Spleen (tissue), 13 donors: ENCODE results near the gene IFT88. TPM values are rescaled to one million over a fixed set of nuclear protein-coding genes. Genes with fewer than 3 reads are reported as not detected.
A peak's percentile ranks its signal among the peaks of the same experiment; 100 is the strongest.

Source experiments
- DNase-seq: peaks from one replicate; pipeline ENCODE4 v3.0.0-alpha.2; 2020
- H3K27ac ChIP-seq, 8 donors: fragments of 200-600 bp; sonication (generic) in 7 of 8; 1 replicate in 4 of 8; 2 replicates in 4 of 8; pipeline versions ENCODE4 v1.5.0 to v1.8.0; 2016 to 2021; ENCODE audit warnings: inconsistent platforms in 4 of 8, mild to moderate bottlenecking in 4 of 8, moderate library complexity in 1 of 8
- H3K27me3 ChIP-seq, 7 donors: fragments of 200-600 bp; sonication (generic) in 6 of 7; replicated peaks in 1 of 7; 1 replicate in 4 of 7; 2 replicates in 3 of 7; pipeline versions ENCODE4 v1.5.0 to v1.8.0; 2016 to 2021; ENCODE audit warnings: inconsistent platforms in 3 of 7, mild to moderate bottlenecking in 1 of 7
- H3K36me3 ChIP-seq, 6 donors: fragments of 200-600 bp; sonication (generic) in 5 of 6; 1 replicate in 4 of 6; 2 replicates in 2 of 6; pipeline versions ENCODE4 v1.5.0 to v1.8.0; 2016 to 2021; ENCODE audit warnings: inconsistent platforms in 2 of 6
- H3K4me1 ChIP-seq, 6 donors: fragments of 200-600 bp; sonication (generic) in 5 of 6; 1 replicate in 3 of 6; 2 replicates in 3 of 6; pipeline versions ENCODE4 v1.5.0 to v1.8.0; 2016 to 2021; ENCODE audit warnings: inconsistent platforms in 3 of 6
- H3K4me3 ChIP-seq, 8 donors: fragments of 200-600 bp; sonication (generic) in 7 of 8; 1 replicate in 4 of 8; 2 replicates in 4 of 8; pipeline versions ENCODE4 v1.5.0 to v1.8.0; 2016 to 2021; ENCODE audit warnings: inconsistent platforms in 4 of 8, mild to moderate bottlenecking in 4 of 8, moderate library complexity in 2 of 8
- H3K9me3 ChIP-seq, 8 donors: fragments of 200-600 bp; sonication (generic) in 7 of 8; 1 replicate in 4 of 8; 2 replicates in 4 of 8; pipeline versions ENCODE4 v1.5.0 to v1.8.0; 2016 to 2021; ENCODE audit warnings: inconsistent platforms in 4 of 8
- POLR2A ChIP-seq, 3 donors: fragments of 450-650 bp; IDR thresholded peaks; one replicate each; pipeline ENCODE4 v1.5.1; 2017; ENCODE audit warnings: antibody characterized with exemption in 3 of 3, mild to moderate bottlenecking in 1 of 3
- POLR2AphosphoS5 ChIP-seq, 3 donors: sonication (generic); formaldehyde crosslinking; IDR thresholded peaks; one replicate each; pipeline ENCODE4 v1.5.1; 2017; ENCODE audit warnings: antibody characterized with exemption in 3 of 3
- WGBS, 5 donors: extraction: QIAGEN DNeasy Blood & Tissue Kit in 3 of 5; methylation state at CpG; one replicate each; pipeline versions ENCODE4 v1.1.5 to v1.1.7; 2013 to 2018; 5-methylcytosine and 5-hydroxymethylcytosine counted together
- intact Hi-C: fragments of 100-400 bp; cut with DNase I; formaldehyde crosslinking; loops from one replicate; pipeline ENCODE4 v1.15.0; 2023; ENCODE audit warnings: low total_unique reads
- long read RNA-seq, 2 donors: transcript quantifications; one replicate each; lab custom pipeline, GENCODE V29; 2026
- polyA plus RNA-seq, 3 donors: library from polyadenylated mRNA; stranded (reverse); fragments of 200-250 nt; gene quantifications; one replicate each; pipeline ENCODE4 v1.2.1, GENCODE V29; 2013
- total RNA-seq, 7 donors: library from RNA; depleted of rRNA in 3 of 7; stranded (reverse); fragments of >200 nt in 3 of 7; fragmentation: NEBNext Ultra II Directional in 4 of 7; extraction: Animal tissue kit (Norgen Biotek cat#: 25700) in 4 of 7; gene quantifications; one replicate each; pipeline versions ENCODE4 v1.1.0 to v1.2.1, GENCODE V29; 2016 to 2021
- TF ChIP-seq, protein P1 (sequence below), 11 experiments: fragments of 200-600 bp in 7 of 11; fragments of 450-650 bp in 4 of 11; sonication (generic) in 4 of 11; IDR thresholded peaks in 8 of 11; conservative IDR thresholded peaks in 3 of 11; 1 replicate in 7 of 11; 2 replicates in 4 of 11; pipeline versions ENCODE4 v1.4.0 to v1.8.0; 2016 to 2021; ENCODE audit warnings: antibody characterized with exemption in 11 of 11, inconsistent platforms in 4 of 11, mild to moderate bottlenecking in 1 of 11
- donor health status: healthy with polysubstance abuse.
- donor health status: DM: no; HTN: no; CAD: no; lungs with moderate emphysema.
- donor health status: DM: no; HTN: no; CAD: no.
- donor health status: Bipolar disorder and iron deficiency.
- donor health status: healthy.
- donor health status: DM: no; HTN: no; CAD: no.
- donor health status: DM: yes; HTN: yes; CAD: no.

Gene IFT88
- total RNA-seq (10 to 100 TPM in 6 of 7 donors, 1 to 10 TPM in 1; 8.8 to 25.5 (median 17.3) TPM), polyA plus RNA-seq (1 to 10 TPM; 7.7 to 9.2 (median 8.3) TPM)
- long read RNA-seq, donor 1, result 0 reads
- long read RNA-seq, donor 2, partial matches to known transcripts, result 0 of 2 reads
- long read RNA-seq, donor 2, other reads (novel, unspliced or antisense), result 0 of 2 reads

GRCh38 chr13:20566898-20567874 is at the start of gene IFT88:
Gene IFT88 (plus strand): TSS chr13:20567157. CDS start chr13:20574386, 7,229 bp downstream.
- Histone ChIP-seq H3K4me1 (peaks cover 0 to 21% (median 17%) of the 10 kb centered on the region in 6 donors), H3K27me3 (no peaks in the 10 kb centered on the region), H3K4me3 (peak within 1 kb of the TSS; percentile 70 to 96 (median 86)), H3K9me3 (peaks cover 0 to 16% (median 12%) of the 10 kb centered on the region in 8 donors), H3K36me3 (no peaks in the 10 kb centered on the region), H3K27ac (peak within 1 kb of the TSS; percentile 67 to 93 (median 91))
- WGBS, 5 donors, result 1 to 2% (median 1%) methylated on average over 34 to 74 of the region's 74 CpGs
- peak; percentile 97 for DNase-seq
- TF ChIP-seq, protein P1, sequence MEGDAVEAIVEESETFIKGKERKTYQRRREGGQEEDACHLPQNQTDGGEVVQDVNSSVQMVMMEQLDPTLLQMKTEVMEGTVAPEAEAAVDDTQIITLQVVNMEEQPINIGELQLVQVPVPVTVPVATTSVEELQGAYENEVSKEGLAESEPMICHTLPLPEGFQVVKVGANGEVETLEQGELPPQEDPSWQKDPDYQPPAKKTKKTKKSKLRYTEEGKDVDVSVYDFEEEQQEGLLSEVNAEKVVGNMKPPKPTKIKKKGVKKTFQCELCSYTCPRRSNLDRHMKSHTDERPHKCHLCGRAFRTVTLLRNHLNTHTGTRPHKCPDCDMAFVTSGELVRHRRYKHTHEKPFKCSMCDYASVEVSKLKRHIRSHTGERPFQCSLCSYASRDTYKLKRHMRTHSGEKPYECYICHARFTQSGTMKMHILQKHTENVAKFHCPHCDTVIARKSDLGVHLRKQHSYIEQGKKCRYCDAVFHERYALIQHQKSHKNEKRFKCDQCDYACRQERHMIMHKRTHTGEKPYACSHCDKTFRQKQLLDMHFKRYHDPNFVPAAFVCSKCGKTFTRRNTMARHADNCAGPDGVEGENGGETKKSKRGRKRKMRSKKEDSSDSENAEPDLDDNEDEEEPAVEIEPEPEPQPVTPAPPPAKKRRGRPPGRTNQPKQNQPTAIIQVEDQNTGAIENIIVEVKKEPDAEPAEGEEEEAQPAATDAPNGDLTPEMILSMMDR (IDR thresholded peaks at IDR 0.05 in 8 of 11, conservative IDR thresholded peaks at IDR 0.05 in 3 of 11), result peak in 5 of 11 experiments; percentile 5 to 53 (median 32)
- TF ChIP-seq POLR2A (IDR thresholded peaks at IDR 0.05), result peak in 1 of 3 donors; percentile 48
- TF ChIP-seq POLR2AphosphoS5 (IDR thresholded peaks at IDR 0.05), result peak; percentile 84 to 91 (median 90)
- intact Hi-C loops, result loop anchor here (5.0 kb wide), 1 partner anchor 40 kb away; the partner anchor contains the start of gene CRYL1

DNA sequence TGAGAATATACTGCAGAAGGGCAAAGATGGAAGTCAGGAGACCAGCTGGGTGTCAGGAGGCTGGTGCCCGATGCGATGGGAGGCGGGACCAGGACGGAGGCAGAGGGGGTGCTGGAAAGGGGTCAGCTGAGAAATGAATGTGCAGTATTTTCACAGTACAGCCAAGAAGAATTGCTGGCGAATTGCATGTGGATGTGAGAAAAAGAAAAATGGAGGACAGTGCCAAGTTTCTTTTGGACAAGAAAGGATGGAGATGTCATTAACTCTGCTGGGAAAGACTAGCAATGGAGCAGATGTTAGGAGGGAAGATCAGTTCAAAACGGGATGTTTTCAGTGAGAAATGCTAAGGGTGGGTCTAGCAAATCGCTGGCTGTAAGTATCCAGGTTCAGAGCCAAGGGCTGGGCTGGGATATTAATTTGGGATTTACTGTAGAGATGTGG is 48.3 kb upstream of the IFT88 start:
- Histone ChIP-seq H3K4me3 (no peak overlapping the region), H3K27me3 (no peaks in the 10 kb centered on the region), H3K9me3 (no peaks in the 10 kb centered on the region), H3K27ac (no peak overlapping the region), H3K4me1 (peaks cover 0 to 3% (median 0%) of the 10 kb centered on the region in 6 donors), H3K36me3 (no peaks in the 10 kb centered on the region)
- TF ChIP-seq, protein P1 (IDR thresholded peaks at IDR 0.05 in 8 of 11, conservative IDR thresholded peaks at IDR 0.05 in 3 of 11), result no peak
- no peak for TF ChIP-seq POLR2A (IDR thresholded peaks at IDR 0.05)
- TF ChIP-seq POLR2AphosphoS5 (IDR thresholded peaks at IDR 0.05), result no peak
- DNase-seq, result no peak
- WGBS, 5 donors, result 71 to 89% (median 87%) methylated on average over 7 of the region's 7 CpGs
- intact Hi-C loops, result no loop called here

- Histone ChIP-seq H3K9me3 (no peaks in the 10 kb centered on the region), H3K36me3 (no peaks in the 10 kb centered on the region), H3K27ac (no peak overlapping the region), H3K4me3 (no peak overlapping the region), H3K27me3 (no peaks in the 10 kb centered on the region), H3K4me1 (peaks cover 3 to 15% (median 7%) of the 10 kb centered on the region in 6 donors)
- no peak for DNase-seq
- WGBS, 5 donors, result 86 to 100% (median 95%) methylated on average over 1 of the region's 1 CpG
- TF ChIP-seq POLR2A (IDR thresholded peaks at IDR 0.05), result no peak
- TF ChIP-seq, protein P1 (IDR thresholded peaks at IDR 0.05 in 8 of 11, conservative IDR thresholded peaks at IDR 0.05 in 3 of 11), result no peak
- TF ChIP-seq POLR2AphosphoS5 (IDR thresholded peaks at IDR 0.05), result no peak
- intact Hi-C loops, result no loop called here
Measured at GRCh38 chr13:20519875-20520274, 47.1 kb upstream of the IFT88 start.
